Subcutaneous abdominal adipose tissue (tissue), 5 donors: ENCODE measurements around the gene LIPJ.

Source experiments
- H3K27ac ChIP-seq: one replicate; pipeline ENCODE4 v1.7.0; 2013; ENCODE audit warnings: low read depth, mild to moderate bottlenecking, inconsistent platforms, low read length, moderate library complexity
- H3K27me3 ChIP-seq, 5 donors: one replicate each; pipeline ENCODE4 v1.7.0; 2013; ENCODE audit warnings: low read length in 5 of 5, inconsistent platforms in 1 of 5; ENCODE audit not compliant: control insufficient read depth in 5 of 5, insufficient read depth in 4 of 5
- H3K36me3 ChIP-seq, 5 donors: one replicate each; pipeline ENCODE4 v1.7.0; 2013; ENCODE audit warnings: low read length in 5 of 5; ENCODE audit not compliant: control insufficient read depth in 5 of 5, insufficient read depth in 5 of 5
- H3K4me1 ChIP-seq, 5 donors: one replicate each; pipeline ENCODE4 v1.7.0; 2013; ENCODE audit warnings: low read length in 5 of 5, mild to moderate bottlenecking in 3 of 5, moderate library complexity in 1 of 5; ENCODE audit not compliant: control insufficient read depth in 5 of 5, insufficient read depth in 5 of 5
- H3K4me3 ChIP-seq, 5 donors: one replicate each; pipeline ENCODE4 v1.7.0; 2013; ENCODE audit warnings: low read length in 5 of 5, low read depth in 1 of 5
- H3K9ac ChIP-seq, 5 donors: one replicate each; pipeline ENCODE4 v1.7.0; 2013; ENCODE audit warnings: low read length in 5 of 5, mild to moderate bottlenecking in 4 of 5, moderate library complexity in 3 of 5
- H3K9me3 ChIP-seq, 5 donors: one replicate each; pipeline ENCODE4 v1.7.0; 2013; ENCODE audit warnings: low read length in 5 of 5; ENCODE audit not compliant: control insufficient read depth in 5 of 5
- donor health status: healthy.
- donor health status: healthy.
- donor health status: healthy.
- donor health status: healthy.
- donor health status: healthy.

LIPJ gene

GRCh38 chr10:88553116-88553752, 33.3 kb upstream of the LIPJ start:
- Histone ChIP-seq H3K9ac (no peak overlapping the region), H3K4me3 (no peak overlapping the region), H3K27me3 (no peaks in the 10 kb centered on the region), H3K9me3 (no peaks in the 10 kb centered on the region), H3K4me1 (peaks cover 0 to 6% (median 0%) of the 10 kb centered on the region in 5 donors), H3K36me3 (no peaks in the 10 kb centered on the region), H3K27ac (no peak overlapping the region)

DNA sequence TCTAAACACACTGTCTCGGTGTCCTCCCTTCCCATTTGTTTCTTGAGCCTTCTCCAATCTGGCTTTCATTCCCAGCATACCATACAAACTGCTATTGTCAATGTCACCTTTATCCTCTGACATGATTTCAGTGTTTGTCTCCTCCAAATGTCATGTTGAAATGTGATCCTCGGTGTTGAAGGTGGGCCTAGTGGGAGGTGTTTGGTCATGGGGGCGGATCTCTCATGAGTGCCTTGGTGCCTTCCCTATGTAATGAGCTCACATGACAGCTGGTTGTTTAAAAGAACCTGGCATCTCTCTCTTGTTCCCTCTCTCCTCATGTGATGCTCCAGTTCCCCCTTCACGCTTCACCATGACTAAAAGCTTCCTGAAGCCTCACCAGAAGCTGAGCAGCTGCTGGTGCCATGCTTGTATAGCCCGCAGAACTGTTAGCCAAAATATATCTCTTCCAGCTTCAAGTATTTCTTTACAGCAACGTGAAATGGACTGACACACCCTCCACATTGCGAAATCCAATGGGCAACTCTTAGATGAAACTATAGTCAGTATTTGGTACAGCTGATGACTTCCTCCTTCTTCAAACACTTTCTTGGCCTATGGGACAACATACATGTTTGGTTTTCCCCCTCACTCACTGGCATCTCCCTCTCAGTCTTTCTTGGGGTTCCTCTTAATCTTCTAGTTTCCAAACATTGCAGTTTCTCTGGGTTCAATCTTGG, 31.2 kb upstream of the LIPJ start:
- Histone ChIP-seq H3K27ac (no peak overlapping the region), H3K27me3 (no peaks in the 10 kb centered on the region), H3K4me3 (no peak overlapping the region), H3K4me1 (peaks cover 0 to 6% (median 0%) of the 10 kb centered on the region in 5 donors), H3K36me3 (no peaks in the 10 kb centered on the region), H3K9me3 (no peaks in the 10 kb centered on the region), H3K9ac (no peak overlapping the region)

DNA sequence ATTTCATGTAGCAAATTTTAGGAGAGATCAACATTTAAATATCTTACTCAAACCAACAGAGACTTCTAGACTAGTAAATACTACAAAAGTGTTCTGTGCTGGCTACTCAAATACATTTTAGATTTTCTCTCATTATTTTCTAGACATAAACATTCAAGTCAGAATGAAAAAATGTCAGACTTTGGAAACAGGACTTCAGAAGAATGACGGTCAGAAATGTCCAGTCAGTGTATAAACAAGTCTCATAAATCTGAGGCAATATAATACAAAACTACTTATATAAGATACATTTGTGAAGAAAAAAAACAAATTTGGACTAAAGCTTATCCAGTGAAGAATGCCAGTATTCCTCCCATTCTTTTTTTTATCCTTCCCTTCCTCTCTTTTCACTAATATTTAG, 29.3 kb upstream of the LIPJ start:
- H3K9me3 ChIP-seq = peaks cover 0 to under 1% (median 0%) of the 10 kb centered on the region in 5 donors
- H3K36me3 ChIP-seq = no peaks in the 10 kb centered on the region
- H3K4me1 ChIP-seq = peaks cover 0 to 6% (median 0%) of the 10 kb centered on the region in 5 donors
- H3K27me3 ChIP-seq = no peaks in the 10 kb centered on the region
- H3K9ac ChIP-seq = no peak overlapping the region
- no peak overlapping the region for H3K27ac ChIP-seq
- H3K4me3 ChIP-seq = no peak overlapping the region

GRCh38 chr10:88557658-88558057, 28.9 kb upstream of the LIPJ start:
- Histone ChIP-seq H3K9ac (no peak overlapping the region), H3K4me1 (peaks cover 0 to 6% (median 0%) of the 10 kb centered on the region in 5 donors), H3K9me3 (peaks cover 0 to 2% (median 0%) of the 10 kb centered on the region in 5 donors), H3K36me3 (no peaks in the 10 kb centered on the region), H3K27ac (no peak overlapping the region), H3K27me3 (no peaks in the 10 kb centered on the region), H3K4me3 (no peak overlapping the region)

GRCh38 chr10:88562152-88562551, 24.4 kb upstream of the LIPJ start:
- Histone ChIP-seq H3K4me1 (peaks cover 0 to 5% (median 0%) of the 10 kb centered on the region in 5 donors), H3K36me3 (no peaks in the 10 kb centered on the region), H3K27ac (no peak overlapping the region), H3K4me3 (no peak overlapping the region), H3K9me3 (peaks cover 0 to 2% (median 0%) of the 10 kb centered on the region in 5 donors), H3K27me3 (no peaks in the 10 kb centered on the region), H3K9ac (no peak overlapping the region)

GRCh38 chr10:88565072-88565471, 21.5 kb upstream of the LIPJ start:
- peaks cover 0 to 3% (median 0%) of the 10 kb centered on the region in 5 donors for H3K4me1 ChIP-seq
- no peak overlapping the region for H3K4me3 ChIP-seq
- H3K9ac ChIP-seq = peak overlapping the region in 1 of 5 donors; percentile 35
- H3K27ac ChIP-seq = no peak overlapping the region
- H3K9me3 ChIP-seq = peaks cover 0 to 2% (median 0%) of the 10 kb centered on the region in 5 donors
- H3K36me3 ChIP-seq = no peaks in the 10 kb centered on the region
- H3K27me3 ChIP-seq = no peaks in the 10 kb centered on the region

DNA sequence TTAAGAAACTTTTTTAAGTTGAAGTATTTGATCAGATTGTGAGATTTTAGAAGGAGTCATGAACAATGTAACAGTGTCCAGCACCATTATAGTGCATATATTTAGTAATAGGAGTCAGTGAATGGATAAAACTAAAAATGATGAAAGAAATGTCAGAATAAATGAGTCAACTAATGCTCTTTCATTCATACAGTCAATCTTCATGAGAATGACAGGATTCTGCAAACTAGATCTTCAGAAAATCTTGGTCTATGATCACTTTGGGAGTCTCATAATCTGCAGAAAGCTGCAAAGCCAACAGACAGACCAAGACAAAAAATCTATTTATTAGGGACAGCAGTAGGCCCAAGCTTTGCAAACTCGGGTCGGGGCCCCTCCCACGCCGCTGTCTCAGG, 4.2 kb upstream of the LIPJ start:
- H3K9ac ChIP-seq = peak overlapping the region in 2 of 5 donors; percentile 97 to 99
- H3K9me3 ChIP-seq = no peaks in the 10 kb centered on the region
- no peaks in the 10 kb centered on the region for H3K27me3 ChIP-seq
- H3K4me3 ChIP-seq = peak overlapping the region; percentile 68 to 97 (median 85)
- H3K27ac ChIP-seq = peak overlapping the region; percentile 97
- peaks cover 0 to 6% (median 0%) of the 10 kb centered on the region in 5 donors for H3K36me3 ChIP-seq
- peaks cover 2 to 13% (median 11%) of the 10 kb centered on the region in 5 donors for H3K4me1 ChIP-seq

- Histone ChIP-seq H3K9ac (peak within 1 kb of the TSS; percentile 87 to 99 (median 98)), H3K4me1 (peaks cover 2 to 13% (median 11%) of the 10 kb centered on the region in 5 donors), H3K27ac (peak within 1 kb of the TSS; percentile 97), H3K9me3 (no peaks in the 10 kb centered on the region), H3K27me3 (no peaks in the 10 kb centered on the region), H3K36me3 (peaks cover 0 to 6% (median 0%) of the 10 kb centered on the region in 5 donors), H3K4me3 (peak within 1 kb of the TSS; percentile 83 to 97 (median 88))
Measured at GRCh38 chr10:88582806-88583583, 3.6 kb upstream of the LIPJ start, which contains the start of gene RNLS. TSS of gene RNLS (minus strand) at chr10:88583318.

GRCh38 chr10:88583584-88583957, 3.0 kb upstream of the LIPJ start:
- H3K9ac ChIP-seq = peak overlapping the region; percentile 22 to 99 (median 98)
- peaks cover 2 to 13% (median 11%) of the 10 kb centered on the region in 5 donors for H3K4me1 ChIP-seq
- H3K27ac ChIP-seq = peak overlapping the region; percentile 97
- H3K27me3 ChIP-seq = no peaks in the 10 kb centered on the region
- no peaks in the 10 kb centered on the region for H3K9me3 ChIP-seq
- peak overlapping the region; percentile 83 to 97 (median 85) for H3K4me3 ChIP-seq
- H3K36me3 ChIP-seq = peaks cover 0 to 6% (median 0%) of the 10 kb centered on the region in 5 donors
